HG02840 (cell line): ENCODE data around the gene RAB18.
A peak's percentile ranks its signal among the peaks of the same experiment; 100 is the strongest.
"Not testable (repeated sequence)": the region's sequence is repeated elsewhere in the genome, so short reads cannot be mapped to it uniquely, and the experiment has no call there.

Experiments used
- ATAC-seq: cut with Tn5 transposase; IDR thresholded peaks from one replicate; pipeline ENCODE4 v1.9.1; 2021; ENCODE audit warnings: mild to moderate bottlenecking, moderate library complexity, moderate number of reproducible peaks; ENCODE audit not compliant: unreplicated experiment, low FRiP score

RAB18 gene

DNA sequence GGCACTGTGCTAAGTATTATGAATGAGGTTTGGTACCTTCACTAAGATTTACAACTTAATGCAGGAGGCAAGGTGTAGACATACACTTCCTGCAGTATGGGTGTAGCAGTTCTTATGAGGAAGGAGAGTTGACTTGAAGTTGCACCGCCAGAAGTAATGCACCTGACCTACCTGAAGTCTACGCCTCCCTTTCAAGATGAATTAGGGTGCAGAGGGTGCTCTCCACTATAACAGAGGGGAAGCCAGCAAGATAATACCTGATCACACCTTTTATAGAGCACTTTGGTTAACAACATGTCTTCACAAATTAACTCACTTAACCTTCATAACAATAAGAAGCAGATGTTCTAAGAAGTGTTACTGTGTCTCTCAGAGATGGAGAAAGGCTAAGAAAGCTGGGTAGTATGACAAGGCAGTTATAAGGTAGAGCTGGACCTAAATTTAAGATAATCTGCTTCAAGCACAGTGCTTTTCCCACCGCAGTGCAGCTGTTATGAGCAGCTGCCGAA lies 552 bp upstream of the RAB18 start:
- peak; percentile 0 for ATAC-seq

- no peak for ATAC-seq
These were observed 830 bp downstream of the RAB18 start for GRCh38 chr10:27504808-27505460.

DNA sequence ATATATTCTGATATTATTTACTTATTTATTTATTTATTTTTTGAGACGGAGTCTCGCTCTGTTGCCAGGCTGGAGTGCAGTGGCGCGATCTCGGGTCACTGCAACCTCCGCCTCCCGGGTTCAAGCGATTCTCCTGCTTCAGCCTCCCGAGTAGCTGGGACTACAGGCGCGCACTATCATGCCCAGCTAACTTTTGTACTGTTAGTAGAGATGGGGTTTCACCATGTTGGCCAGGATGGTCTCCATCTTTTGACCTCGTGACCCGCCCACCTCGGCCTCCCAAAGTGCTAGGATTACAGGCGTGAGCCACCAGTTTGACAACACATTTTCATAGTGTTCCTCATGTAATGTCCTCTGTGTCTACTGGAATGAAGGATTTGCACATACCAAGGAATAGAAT lies 1.4 kb downstream of the RAB18 start:
- ATAC-seq, result not testable (repeated sequence)

DNA sequence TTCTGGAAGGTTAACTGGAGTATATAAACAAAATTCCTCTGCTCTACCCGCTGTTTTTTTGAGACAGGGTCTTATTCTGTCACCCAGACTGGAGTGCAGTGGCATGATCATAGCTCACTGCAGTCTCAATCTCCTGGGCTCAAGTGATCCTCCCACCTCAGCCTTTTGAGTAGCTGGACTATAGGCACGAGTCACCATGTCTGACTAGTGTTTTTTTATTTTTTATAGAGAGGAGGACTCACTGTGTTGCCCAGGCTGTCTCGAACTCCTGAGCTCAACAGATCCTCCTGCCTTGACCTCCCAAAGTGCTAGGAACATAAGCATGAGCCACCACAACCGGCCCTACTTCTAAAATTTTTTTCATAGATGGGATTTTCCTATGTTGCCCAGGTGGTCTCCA lies 2.2 kb downstream of the RAB18 start:
- no peak for ATAC-seq

GRCh38 chr10:27512548-27512947 lies 8.4 kb downstream of the RAB18 start:
- no peak for ATAC-seq

DNA sequence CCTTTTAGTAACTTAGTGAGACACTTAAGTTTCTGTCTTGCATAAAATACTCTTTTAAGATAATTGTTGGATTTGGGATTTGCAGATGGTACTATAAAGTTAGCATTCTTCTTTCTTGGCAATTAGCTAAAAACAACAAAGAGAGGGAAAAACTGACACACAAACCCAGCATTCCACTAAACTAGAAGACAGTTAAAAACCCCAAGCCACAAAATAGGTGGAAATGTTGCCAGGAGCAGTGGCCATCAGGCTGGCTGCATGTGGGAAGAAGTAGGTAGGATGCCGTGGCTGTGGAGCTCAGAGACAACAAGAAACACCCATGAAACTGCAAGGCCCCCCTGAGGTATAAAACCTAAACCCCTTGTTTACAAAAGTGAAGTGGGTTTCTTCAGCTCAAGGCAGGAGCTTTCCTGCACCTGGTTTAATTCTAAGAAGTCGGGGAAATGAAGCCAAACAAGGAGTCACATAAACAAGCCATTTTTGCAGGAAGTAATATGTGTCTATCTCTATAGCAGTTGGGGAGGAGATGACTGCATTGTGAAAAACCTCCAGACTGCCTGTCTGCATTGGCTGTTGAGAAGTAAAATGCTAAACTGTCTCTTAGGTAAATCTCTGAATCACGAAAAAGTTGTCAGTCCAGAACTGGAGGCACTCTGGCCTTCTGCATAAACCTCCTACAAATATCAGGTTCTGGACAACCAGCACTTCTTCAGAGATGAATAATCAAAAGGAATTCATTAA lies 9.5 kb downstream of the RAB18 start:
- ATAC-seq, result no peak

DNA sequence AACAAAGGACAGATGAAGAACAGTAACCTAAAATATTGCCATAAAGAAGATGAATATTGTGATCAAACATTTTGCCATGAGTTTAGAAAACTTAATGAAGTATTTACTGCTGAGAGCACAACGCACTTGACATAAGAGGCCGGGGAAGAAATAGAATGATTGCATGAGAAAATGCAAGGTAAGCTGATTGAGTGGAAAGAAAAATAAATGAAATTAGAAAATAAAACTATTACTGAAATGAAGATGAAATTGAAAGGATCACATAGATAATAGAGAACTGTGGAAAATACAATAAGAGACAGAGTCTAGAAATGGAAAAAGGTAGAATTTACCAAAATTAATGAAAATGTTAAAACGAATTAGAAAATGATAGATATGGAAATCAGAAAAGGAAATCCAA lies 10.1 kb downstream of the RAB18 start:
- ATAC-seq, result no peak

DNA sequence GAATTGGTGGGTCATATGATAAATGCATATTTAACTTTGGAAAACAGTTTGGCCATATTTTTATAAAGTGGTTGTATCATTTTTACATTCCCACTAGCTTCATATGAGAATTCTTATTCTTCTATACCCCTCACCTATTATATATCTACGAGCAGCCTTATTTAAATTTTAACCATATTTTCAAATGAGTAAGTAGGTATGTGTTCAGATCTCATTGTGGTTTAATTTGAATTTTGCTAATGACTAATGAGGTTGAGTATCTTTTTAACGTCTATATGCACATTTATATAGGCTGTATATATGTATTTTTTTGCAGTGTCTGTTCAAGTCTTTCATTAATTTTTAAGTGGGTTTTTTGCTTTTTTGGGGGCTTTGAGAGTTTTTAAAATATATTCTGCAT lies 14.2 kb downstream of the RAB18 start:
- no peak for ATAC-seq

- no peak for ATAC-seq
These were observed 21.7 kb downstream of the RAB18 start for GRCh38 chr10:27525819-27526218.

GRCh38 chr10:27526242-27526641 lies 22.1 kb downstream of the RAB18 start:
- ATAC-seq, result no peak

DNA sequence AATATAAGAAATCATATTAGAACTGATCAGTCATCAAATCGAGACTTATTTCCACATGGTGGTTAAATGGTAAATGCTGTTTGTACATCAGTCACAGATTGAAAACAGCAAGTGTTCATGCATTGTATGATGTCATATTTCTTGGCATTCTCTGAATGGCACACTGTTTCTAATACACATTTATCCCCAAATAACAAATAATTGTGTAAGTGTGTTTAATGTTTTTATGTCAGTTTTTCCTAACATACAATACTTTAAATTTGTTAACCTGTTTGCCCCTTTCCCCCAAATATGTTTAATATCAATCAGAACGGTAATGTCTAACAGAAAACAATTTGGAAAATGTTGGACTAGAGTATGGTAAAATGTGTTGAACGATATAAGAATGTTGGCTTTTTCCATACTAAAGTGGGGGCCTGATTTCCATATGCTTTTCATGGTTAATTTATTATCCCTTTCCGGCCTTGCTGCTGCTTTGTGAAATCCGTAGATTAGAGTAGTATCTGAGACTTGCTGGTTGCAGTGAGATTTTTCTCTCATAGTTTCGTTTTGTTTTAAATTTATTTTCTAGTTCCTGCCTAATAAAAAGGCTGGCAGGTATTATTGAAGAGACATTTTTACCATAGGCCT lies 23.7 kb downstream of the RAB18 start:
- ATAC-seq, result no peak

- ATAC-seq, result no peak
These were observed 25.1 kb downstream of the RAB18 start for GRCh38 chr10:27529010-27529783.

- no peak for ATAC-seq
These were observed 26.4 kb downstream of the RAB18 start for GRCh38 chr10:27530477-27530876.

DNA sequence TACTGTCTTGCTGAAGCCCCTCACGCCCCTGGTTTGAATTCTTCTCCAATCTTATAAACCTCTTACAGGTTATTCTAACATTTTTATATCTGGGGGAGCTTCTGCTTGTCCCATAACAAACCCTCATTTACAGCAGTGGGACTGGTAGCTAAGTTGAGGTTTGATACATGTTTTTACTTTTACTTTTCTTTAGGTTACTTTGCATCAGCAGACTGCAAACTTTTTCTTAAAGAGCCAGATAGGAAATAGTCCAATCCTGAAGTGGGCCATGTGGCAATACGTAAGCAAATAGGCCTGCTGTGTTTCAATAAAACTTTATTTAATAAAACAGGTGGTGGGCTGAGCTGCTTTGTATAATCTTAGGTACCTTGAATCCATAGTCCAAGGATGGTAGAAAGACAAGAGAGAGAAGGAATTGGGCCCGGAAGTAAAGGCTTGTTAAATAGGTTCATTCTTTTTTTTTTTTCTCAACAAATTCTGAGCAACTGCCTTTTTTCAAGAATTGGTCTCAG lies 27.3 kb downstream of the RAB18 start:
- ATAC-seq, result no peak

- ATAC-seq, result no peak
These were observed 30.1 kb downstream of the RAB18 start for GRCh38 chr10:27534161-27534700.

DNA sequence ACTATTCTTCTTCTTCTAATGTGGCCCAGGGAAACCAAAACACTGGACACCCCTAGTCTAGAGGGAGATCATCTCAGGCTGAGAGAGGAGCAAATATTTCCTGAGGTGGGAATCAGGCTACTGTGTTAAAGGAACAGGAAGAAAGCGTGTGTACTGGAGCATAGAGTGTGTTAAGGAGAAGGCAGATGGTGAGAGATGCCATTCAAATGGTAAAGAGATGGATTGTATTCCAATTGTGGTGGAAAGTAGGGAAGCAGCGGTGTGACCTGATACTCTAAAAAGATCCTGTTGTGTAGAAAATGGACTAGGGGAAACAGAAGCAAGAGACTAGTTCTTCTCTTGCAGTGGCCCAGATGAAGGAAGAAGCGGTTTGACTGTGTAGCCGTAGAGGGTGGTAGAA lies 31.2 kb downstream of the RAB18 start:
- ATAC-seq, result no peak

DNA sequence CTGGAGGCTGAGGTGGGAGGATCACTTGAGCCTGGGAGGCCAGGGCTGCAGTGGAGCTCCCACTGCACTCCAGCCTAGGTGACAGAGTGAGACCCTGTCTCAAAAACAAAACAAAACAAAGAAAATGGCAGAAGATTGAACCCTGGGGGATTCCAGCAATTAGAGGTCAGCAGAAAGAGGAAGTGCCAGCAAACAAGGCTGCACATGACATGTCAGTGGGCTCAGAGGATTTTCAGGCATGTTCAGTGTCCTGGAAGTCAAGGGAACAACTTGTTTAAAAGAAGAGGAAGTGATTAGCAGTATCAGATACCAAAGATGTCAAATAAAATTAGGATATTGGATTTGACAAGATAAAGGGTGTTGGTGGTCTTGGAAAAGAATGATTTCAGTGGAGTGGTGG lies 32.3 kb downstream of the RAB18 start:
- ATAC-seq, result no peak

DNA sequence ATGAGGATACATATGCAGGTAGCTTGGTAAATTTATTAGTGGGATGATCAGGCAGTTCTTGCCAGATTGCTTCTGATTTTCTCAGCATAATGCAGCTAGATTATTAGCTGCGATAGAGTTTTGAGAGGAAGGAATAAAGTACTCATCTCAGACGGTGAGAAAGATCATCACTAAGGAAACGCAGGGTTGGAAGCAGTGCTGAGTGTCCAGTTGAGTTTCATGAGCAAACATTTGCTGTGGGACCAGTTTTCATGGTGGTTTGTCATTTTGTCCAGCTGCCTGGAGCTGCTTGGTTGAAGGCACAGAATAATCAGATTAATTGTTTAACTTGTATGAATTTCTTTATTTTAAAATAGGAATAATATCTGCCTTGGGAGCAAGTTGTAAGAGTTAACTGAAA lies 33.1 kb downstream of the RAB18 start:
- ATAC-seq, result no peak

DNA sequence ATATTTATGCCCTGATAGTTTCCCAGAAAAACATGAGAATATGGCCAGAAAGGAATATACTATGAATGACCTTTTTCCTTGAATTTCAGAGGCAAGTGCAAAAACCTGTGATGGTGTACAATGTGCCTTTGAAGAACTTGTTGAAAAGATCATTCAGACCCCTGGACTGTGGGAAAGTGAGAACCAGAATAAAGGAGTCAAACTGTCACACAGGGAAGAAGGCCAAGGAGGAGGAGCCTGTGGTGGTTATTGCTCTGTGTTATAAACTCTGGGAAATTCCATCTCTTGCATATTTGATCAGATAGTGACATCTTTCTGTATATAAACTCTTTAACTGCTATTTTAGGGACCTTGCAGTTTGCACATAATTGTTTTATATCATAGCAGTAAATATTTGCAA lies 33.7 kb downstream of the RAB18 start:
- no peak for ATAC-seq

DNA sequence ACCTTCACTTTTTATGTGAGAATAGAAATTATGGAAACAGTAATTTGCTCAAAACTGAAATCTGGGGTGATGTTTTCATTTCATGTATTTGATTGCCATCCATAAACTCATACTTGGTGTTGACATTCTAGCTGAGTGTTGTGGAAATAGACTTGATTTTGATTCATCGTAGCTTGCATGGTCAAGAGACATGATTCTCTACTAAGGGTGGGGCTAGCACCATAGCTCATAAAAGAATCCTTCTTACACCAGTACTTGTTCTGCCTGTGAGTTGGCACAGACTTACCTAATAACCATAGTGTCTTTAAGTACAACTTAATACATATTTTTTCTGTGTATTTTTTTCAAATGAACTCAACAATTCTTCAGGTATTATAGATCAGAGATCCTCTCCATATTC lies 36.6 kb downstream of the RAB18 start:
- ATAC-seq, result no peak
